ENCODE data around the gene GAREM2. TPM values are rescaled to one million over a fixed set of nuclear protein-coding genes. Genes with fewer than 3 reads are reported as not detected.

Gene GAREM2
- total RNA-seq, 2 experiments from 2014 or later, result 2.2 to 2.7 TPM

GRCh38 chr2:26144031-26144430, 28.9 kb upstream of the GAREM2 start:
- no peak overlapping the region for H3K27ac Mint-ChIP-seq
- intact Hi-C loops (cut with micrococcal nuclease), result loop anchor here (2.0 kb wide), 1 partner anchor 193 kb away; no protein-coding TSS in a partner anchor
- H3K9me3 Mint-ChIP-seq, result no peaks in the 10 kb centered on the region
- DNase-seq (no peak), ATAC-seq (no peak)
- ChIA-PET POLR2A (no interaction called here), CTCF (interaction anchor here (1.0 to 4.4 kb wide), 9 partner anchors 17 to 290 kb away, joined by 3 to 44 read pairs (median 4); no protein-coding TSS in a partner anchor)
- TF ChIP-seq, protein P1, sequence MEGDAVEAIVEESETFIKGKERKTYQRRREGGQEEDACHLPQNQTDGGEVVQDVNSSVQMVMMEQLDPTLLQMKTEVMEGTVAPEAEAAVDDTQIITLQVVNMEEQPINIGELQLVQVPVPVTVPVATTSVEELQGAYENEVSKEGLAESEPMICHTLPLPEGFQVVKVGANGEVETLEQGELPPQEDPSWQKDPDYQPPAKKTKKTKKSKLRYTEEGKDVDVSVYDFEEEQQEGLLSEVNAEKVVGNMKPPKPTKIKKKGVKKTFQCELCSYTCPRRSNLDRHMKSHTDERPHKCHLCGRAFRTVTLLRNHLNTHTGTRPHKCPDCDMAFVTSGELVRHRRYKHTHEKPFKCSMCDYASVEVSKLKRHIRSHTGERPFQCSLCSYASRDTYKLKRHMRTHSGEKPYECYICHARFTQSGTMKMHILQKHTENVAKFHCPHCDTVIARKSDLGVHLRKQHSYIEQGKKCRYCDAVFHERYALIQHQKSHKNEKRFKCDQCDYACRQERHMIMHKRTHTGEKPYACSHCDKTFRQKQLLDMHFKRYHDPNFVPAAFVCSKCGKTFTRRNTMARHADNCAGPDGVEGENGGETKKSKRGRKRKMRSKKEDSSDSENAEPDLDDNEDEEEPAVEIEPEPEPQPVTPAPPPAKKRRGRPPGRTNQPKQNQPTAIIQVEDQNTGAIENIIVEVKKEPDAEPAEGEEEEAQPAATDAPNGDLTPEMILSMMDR (IDR thresholded peaks at IDR 0.05), result no peak
- H3K27me3 Mint-ChIP-seq, result no peaks in the 10 kb centered on the region
- H3K36me3 Mint-ChIP-seq (ENCODE audit: low read depth), result no peaks in the 10 kb centered on the region
- H3K4me1 Mint-ChIP-seq (ENCODE audit: low read depth), result peaks cover 1% of the 10 kb centered on the region
- no peak overlapping the region for H3K4me3 Mint-ChIP-seq

GRCh38 chr2:26144953-26145680, 27.8 kb upstream of the GAREM2 start:
- ChIA-PET CTCF (interaction anchor here (0.7 to 4.4 kb wide), 35 partner anchors 9 to 538 kb away, joined by 3 to 44 read pairs (median 4); no protein-coding TSS in a partner anchor), POLR2A (interaction anchor here (0.6 to 0.9 kb wide), 2 partner anchors 87 to 194 kb away, joined by 3 read pairs; no protein-coding TSS in a partner anchor)
- TF ChIP-seq, protein P1 (IDR thresholded peaks at IDR 0.05), result peak; percentile 84
- peaks cover 4% of the 10 kb centered on the region for H3K27me3 Mint-ChIP-seq
- no peaks in the 10 kb centered on the region for H3K9me3 Mint-ChIP-seq
- peaks cover 1% of the 10 kb centered on the region for H3K4me1 Mint-ChIP-seq (ENCODE audit: low read depth)
- H3K27ac Mint-ChIP-seq, result no peak overlapping the region
- ATAC-seq (peak; percentile 94), DNase-seq (peak; percentile 82)
- no peak overlapping the region for H3K4me3 Mint-ChIP-seq
- intact Hi-C loops (cut with micrococcal nuclease), result loop anchor here (2.0 to 5.0 kb wide), 2 partner anchors 153 to 194 kb away; no protein-coding TSS in a partner anchor
- H3K36me3 Mint-ChIP-seq (ENCODE audit: low read depth), result no peaks in the 10 kb centered on the region

DNA sequence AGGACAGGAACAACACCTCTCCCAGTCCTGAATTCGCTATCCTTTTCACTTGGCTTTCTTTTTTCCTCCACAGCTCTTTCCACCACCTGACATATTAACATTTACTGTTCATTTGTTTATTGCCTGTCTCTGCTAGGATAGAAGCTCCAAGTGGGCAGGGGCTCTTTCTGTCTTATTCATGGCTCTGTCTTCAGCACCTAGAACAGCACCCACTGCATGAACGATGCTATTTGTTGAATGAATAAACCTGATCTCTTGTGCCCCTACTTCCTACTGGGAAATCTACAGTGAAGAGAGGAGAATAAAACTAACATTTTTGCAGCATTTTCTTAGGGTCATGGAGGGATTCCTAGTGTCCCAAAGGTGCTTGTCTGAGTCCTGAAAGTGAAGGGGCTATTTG, 24.4 kb upstream of the GAREM2 start:
- no peak overlapping the region for H3K27ac Mint-ChIP-seq
- H3K9me3 Mint-ChIP-seq, result no peaks in the 10 kb centered on the region
- H3K27me3 Mint-ChIP-seq, result peaks cover 9% of the 10 kb centered on the region
- ChIA-PET CTCF (interaction anchor here (1.2 to 2.5 kb wide), 5 partner anchors 12 to 430 kb away, joined by 3 to 7 read pairs (median 4); no protein-coding TSS in a partner anchor), POLR2A (no interaction called here)
- TF ChIP-seq, protein P1 (IDR thresholded peaks at IDR 0.05), result no peak
- H3K36me3 Mint-ChIP-seq (ENCODE audit: low read depth), result no peaks in the 10 kb centered on the region
- DNase-seq (no peak), ATAC-seq (no peak)
- peaks cover 1% of the 10 kb centered on the region for H3K4me1 Mint-ChIP-seq (ENCODE audit: low read depth)
- H3K4me3 Mint-ChIP-seq, result no peak overlapping the region
- intact Hi-C loops (cut with micrococcal nuclease), result loop anchor here (5.0 kb wide), 1 partner anchor 156 kb away; no protein-coding TSS in a partner anchor

DNA sequence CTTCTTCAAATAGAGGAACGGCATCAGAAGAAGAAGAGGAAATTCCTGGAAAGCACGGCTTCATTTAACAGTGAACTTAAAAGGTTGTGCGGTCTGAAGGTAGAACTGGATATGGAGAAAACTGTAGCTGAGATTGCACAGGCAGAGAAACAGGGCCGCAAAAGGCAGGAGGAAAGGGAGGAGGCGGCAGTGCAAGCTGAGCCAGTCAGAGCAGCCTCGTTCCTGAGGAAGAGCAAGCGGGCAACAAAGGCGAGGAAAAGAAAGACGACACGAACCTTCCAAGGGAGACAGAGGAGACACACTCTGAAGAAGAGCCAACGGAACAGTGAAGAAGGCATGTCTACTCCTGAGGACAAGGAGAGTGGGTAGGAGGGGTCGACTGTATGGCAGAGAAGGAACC, 22.6 kb upstream of the GAREM2 start:
- DNase-seq (no peak), ATAC-seq (no peak)
- POLR2A ChIA-PET, result no interaction called here
- intact Hi-C loops (cut with micrococcal nuclease), result no loop called here
- no peak overlapping the region for H3K4me3 Mint-ChIP-seq
- TF ChIP-seq, protein P1 (IDR thresholded peaks at IDR 0.05), result no peak
- H3K27ac Mint-ChIP-seq, result no peak overlapping the region
- no peaks in the 10 kb centered on the region for H3K9me3 Mint-ChIP-seq
- no peaks in the 10 kb centered on the region for H3K36me3 Mint-ChIP-seq (ENCODE audit: low read depth)
- CTCF ChIA-PET, result interaction anchor here (1.0 to 2.5 kb wide), 2 partner anchors 159 to 199 kb away, joined by 3 to 7 read pairs; no protein-coding TSS in a partner anchor
- H3K27me3 Mint-ChIP-seq, result peaks cover 12% of the 10 kb centered on the region
- H3K4me1 Mint-ChIP-seq (ENCODE audit: low read depth), result no peaks in the 10 kb centered on the region

DNA sequence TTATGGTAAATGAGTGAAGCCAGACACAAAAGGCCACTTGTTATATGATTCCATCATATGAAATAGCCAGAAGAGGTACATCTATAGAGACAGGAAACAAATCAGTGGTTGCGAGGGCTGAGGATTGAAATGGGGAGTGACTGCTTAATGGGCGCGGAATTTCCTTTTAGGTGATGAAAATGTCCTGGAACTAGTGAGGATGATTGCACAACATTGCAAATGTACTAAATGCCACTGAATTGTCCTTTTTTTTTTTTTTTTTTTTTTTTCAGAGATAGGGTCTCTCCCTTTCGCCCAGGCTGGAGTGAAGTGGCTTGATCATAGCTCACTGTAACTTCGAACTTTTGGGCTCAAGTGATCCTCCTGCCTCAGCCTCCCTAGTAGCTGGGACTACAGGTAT, 15.3 kb upstream of the GAREM2 start:
- DNase-seq, result no peak
- H3K9me3 Mint-ChIP-seq, result peaks cover 1% of the 10 kb centered on the region
- ChIA-PET POLR2A (no interaction called here), CTCF (no interaction called here)
- H3K27me3 Mint-ChIP-seq, result peaks cover 3% of the 10 kb centered on the region
- no peak overlapping the region for H3K27ac Mint-ChIP-seq
- TF ChIP-seq, protein P1 (IDR thresholded peaks at IDR 0.05), result no peak
- no peaks in the 10 kb centered on the region for H3K36me3 Mint-ChIP-seq (ENCODE audit: low read depth)
- no peaks in the 10 kb centered on the region for H3K4me1 Mint-ChIP-seq (ENCODE audit: low read depth)
- no peak for ATAC-seq
- no peak overlapping the region for H3K4me3 Mint-ChIP-seq
- intact Hi-C loops (cut with micrococcal nuclease), result no loop called here
